Endothelial cell of hepatic sinusoid (primary cell): ENCODE data around the gene GAMT.

ENCODE experiments used
- in situ Hi-C: cut with HindIII; loops from 2 replicates; pipeline ENCODE4 v1.10.0; 2017; ENCODE audit warnings: low sequenced_read_pairs

GAMT gene

DNA sequence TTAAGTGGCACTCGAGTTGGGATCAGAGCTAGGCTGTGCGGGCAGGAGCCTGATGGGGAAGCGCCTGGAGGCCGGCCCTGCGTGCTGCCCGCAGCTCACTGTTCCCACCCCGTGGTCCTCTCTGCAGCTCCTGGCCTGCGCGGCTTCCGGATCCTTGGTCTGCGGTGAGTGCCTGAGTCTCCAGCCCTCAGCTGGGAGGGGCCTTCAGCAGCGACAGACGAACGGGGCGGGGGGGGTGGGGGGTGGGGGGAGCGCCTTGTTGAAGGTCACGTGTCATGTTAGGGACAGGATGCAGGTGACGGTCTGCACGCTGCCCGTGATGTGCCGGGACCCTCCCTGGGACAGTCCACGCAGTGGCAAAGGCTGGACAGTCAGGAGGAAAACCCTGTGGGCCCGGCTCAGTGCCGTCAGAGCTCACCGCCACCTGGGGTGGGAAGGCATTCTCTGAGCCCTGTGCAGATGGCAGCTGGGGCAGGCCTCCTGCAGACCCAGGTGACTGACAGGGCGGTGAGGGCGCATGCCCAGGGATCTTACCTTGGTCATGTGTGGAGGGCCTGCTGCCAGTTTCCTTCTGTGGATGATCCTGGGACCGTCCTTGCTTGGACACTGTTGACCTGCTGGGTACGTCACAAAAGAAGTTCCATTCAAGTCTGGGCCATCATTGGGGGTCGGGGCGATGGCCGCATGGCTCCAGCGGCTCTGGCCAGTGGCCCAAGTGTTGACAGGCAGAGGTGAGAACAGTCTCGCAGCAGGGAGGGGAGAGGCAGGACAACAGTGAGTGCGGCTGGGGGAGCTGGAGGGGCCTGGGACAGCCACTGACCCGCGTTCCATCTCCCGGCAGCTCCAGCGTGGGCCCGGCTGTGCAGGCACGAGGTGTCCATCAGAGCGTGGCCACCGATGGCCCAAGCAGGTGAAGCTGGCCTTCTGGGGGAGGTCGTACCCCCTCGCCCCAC lies 13.4 kb downstream of the GAMT start:
- in situ Hi-C loops = no loop called here

DNA sequence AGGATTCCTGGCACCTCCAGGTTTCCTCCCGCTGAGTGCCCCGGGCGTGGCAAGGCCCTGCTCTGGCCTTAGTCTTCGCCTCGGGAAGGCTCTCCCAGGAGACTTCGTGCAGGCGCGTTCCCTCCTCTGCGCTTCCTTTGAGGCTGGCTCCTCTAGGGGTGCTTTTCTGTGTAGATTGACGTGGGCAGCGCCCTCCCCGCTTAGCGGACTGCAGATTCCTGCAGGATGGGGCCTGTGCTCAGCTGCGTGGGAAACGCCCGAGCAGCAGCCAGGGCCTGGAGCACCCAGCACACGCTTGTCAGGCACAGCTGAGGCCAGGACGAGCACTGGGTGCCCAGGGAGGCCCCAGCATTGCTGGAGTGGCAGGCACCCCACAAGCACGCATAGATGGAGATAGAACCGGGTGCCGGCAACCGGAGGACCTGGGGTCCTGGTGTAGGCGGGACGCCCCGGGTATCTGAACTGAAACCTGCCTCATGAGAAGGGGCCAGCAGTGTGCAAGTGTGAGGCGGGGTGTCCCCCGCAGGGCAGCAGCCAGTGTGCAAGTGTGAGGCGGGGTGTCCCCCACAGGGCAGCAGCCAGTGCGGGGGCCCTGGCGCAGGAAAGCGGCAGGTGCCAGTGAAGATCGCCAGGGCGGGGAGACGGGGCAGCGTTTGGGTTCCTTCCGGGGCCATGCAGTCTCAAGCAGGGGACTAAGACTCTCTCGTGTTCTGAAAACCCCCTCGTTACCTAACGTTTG lies 14.2 kb downstream of the GAMT start:
- in situ Hi-C loops = no loop called here

DNA sequence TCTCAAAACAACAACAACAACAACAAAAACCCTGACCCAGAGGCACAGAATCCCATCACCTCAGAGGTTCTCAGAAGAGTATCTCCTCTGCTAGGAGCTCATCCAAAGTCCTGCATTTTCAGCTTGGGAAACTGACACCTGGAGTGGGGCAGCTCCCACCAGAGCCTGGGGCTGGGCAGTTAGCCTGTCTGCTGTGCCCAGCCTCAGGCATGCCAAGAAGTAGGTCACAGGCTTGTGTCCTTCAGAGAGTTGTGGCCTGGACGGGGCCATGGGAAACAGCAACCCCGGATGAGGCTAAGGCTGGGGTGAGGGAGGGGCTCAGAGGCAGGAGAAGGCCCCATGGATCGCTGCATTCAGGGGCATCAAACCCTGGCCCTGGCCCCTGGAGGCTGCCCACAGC lies 15.5 kb downstream of the GAMT start:
- in situ Hi-C loops = no loop called here

DNA sequence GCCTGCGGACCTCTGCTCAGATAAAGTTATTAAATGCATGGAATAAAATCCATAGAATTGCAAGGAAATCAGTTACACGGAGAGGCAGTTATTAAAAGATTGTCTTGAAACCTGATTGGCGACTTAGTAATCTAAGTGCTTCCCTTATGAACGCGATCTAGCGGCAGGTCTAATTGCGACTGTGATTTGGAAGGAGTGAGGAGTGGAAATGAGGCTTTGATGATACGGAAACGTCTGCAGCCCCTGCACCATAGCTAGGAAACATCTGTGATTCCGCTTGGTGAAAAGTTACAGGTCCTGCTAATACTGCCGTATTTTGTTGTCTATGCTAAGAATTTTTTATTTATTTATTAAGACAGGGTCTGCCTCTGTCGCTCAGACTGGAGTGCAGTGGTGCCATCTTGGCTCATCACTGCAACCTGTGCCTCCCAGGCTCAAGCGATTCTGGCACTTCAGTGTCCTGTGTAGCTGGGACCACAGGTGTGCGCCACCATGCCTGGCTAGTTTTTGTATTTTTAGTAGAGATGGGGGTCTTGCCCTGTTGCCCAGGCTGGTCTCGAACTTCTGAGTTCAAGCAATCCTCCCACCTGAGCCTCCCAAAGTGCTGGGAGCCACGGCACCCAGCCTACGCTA lies 16.7 kb downstream of the GAMT start:
- in situ Hi-C loops = no loop called here

DNA sequence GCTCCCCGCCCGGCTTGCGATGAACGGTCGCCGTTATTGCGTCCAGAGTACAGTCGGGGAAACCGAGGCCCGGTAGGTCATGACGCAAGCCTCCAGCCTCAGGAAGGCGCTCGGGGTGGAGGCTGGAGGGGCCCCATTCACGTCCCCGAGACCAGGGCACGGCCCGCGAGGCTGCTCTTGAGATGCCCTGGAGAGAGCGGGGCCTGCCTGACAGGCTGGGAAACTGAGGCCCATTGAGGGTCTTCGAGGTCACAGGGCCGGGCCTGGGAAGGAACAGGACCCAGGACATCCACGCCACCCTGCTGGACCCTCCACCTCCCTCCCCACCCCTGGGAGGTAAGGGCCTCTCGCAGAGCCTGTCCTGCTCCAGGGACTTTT lies 17.3 kb downstream of the GAMT start:
- in situ Hi-C loops = no loop called here

DNA sequence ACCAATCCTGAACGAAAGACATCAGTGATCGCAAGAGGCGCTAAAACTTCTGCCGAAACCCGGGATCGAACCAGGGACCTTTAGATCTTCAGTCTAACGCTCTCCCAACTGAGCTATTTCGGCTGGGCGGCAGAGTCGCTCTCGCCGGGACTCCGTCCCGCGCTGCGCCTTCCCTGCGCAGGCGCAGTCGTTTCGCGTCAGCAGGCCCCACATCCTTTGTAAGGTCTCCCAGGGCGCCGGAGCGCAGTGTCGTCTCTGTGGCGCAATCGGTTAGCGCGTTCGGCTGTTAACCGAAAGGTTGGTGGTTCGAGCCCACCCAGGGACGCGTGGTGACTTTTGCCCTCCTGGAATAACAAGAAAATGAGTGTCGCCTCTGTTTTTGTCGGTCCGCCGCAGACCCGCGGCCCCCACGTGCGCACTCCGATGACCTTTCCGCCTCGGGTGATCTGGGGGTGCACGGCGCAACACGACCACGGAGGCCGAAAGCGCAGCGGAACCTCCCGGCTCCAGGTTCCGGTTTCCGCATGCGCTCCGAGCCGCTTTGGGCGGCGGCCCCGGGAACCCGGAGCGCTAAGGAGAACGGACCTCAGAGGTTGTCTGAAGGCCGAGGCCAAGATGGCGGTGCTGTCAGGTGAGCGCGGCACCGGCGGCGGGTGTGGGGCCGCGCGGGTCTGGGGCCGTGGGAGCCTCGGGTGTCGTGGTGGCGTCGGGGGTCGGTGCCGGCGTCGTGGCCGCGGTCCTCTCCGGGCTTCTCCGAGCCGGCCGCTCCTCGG lies 17.8 kb downstream of the GAMT start, which contains the start of gene NDUFS7:
TSS of gene NDUFS7 (plus strand) at position 596 of the 773 bp plus-strand sequence. CDS start at position 616, 20 bp downstream.
- in situ Hi-C loops = no loop called here

DNA sequence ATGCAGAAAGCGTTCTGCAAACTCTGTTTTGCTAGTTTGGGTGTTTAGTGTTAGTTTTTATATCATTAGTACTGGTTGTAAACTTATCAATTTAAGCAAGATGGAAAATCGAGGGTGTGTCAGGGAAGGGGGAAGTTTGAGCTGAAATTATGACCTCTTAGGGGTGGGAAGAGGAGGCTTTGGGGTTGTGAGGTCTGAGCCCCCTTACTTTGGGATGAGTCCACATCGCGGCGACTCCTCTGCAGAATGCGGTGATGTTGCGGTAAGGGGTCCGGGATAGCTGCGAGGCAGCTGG lies 18.4 kb downstream of the GAMT start:
- in situ Hi-C loops = no loop called here

DNA sequence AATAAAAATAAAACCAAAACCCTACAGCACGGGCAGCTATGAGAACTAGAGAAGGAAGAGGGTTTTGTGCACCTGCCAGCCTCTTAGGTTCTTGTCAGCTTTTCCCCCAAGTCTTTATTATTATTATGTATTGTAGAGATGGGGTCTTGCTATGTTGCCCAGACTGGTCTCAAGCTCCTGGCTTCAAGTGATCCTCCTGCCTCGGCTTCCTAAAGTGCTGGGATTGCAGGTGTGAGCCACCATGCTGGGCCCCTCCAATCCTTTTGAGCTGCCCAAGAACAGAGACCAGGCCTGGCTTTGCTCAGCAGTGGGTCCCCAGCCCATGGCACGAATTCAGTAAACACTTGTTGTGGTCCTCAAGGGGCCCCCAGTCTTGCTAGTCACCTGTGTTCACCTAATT lies 19.1 kb downstream of the GAMT start:
- in situ Hi-C loops = no loop called here

DNA sequence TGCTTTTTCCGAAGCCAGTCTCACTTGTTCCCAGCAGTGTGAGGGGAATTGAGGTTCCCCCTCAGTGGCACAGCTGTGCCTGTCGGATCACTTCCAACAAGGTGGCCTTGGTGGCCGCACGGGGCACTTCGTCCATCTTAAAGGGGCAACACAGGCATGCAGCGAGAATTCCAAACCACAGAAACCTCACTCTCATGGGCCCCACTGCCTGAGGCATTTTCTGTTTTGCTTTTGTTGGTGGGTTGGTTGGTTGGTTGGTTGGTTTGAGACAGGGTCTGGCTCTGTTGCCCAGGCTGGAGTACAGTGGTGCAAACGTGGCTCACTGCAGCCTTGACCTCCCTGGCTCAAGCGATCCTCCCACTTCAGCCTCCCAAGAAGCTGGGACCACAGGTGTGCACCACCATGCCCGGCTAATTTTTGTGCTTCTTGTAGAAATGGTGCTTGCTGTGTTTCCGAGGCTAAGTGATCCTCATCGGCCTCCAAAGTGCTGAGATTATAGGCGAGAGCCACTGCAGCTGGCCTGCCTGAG lies 21.3 kb downstream of the GAMT start:
- in situ Hi-C loops = no loop called here

DNA sequence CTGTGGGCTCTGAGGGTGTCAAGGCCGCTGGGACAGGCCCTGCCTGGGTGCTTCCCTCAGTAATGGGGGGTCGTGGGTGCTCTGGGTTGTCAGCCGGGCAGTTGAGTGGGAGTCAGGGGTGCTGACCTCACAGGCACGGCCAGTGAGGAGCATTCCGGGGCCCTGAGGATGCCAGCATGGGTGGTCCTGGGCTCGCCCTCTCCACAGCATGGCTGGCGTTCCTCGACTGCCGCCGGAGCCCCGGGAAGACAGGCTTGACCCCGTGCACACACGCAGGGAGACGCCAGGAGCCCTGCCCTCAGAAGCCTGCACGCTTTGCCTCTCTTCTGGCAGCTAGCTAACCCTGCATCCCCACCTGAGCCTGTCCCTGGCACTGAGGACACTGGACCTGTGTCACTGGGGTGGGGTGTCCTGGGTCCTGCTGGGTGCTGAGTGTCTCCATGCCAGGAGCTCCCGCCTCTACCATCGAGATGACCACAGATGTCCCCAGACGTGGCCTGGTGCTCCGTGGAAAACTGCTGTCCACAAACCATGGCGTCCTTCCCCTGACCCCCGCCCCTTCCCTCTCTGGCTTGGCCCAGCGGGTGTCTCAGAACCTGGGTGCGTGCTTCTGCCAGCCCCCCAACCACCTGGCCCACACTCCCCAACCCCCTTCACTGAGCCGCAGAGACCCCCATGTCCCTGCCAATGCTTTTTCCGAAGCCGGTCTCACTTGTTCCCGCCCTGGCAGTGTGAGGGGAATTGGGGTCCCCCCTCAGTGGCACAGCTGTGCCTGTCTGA lies 22.0 kb downstream of the GAMT start:
- in situ Hi-C loops = no loop called here

DNA sequence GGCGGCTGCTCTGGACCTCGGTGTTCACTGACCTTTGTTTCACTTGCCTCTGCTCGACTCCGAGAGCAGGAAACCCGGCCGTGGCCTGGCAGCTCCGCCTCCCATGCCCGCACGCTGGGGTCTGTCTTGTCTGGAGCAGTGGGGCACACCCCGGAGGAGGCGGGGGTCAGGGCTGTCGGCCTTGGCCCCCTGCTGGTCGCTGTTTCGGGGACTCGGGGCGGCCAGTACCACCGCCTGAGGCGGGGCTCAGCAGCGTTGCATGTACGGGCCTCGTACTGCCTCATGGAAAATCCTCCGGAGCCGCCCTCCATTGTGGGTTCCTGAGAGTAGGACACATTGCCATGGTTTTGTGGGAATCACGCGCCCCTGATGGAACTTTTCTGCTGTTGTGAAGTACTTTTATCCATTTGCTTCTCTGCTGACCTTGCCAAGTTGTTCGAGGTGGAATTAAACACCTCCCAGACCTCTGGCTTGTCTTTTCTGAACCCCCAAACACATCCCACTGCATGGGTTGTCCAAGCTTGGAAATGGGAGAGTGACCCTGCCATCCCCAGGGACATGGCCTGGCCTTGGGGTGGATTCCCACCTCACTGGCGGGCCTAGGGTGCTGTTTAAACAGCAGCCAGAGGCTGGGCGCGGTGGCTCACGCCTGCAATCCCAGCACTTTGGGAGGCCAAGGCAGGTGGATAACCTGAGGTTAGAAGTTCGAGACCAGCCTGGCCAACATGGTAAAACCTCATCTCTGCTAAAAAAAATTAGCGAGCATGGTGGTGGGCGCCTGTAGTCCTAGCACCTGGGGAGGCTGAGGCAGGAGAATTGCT lies 23.2 kb downstream of the GAMT start:
- in situ Hi-C loops = no loop called here

DNA sequence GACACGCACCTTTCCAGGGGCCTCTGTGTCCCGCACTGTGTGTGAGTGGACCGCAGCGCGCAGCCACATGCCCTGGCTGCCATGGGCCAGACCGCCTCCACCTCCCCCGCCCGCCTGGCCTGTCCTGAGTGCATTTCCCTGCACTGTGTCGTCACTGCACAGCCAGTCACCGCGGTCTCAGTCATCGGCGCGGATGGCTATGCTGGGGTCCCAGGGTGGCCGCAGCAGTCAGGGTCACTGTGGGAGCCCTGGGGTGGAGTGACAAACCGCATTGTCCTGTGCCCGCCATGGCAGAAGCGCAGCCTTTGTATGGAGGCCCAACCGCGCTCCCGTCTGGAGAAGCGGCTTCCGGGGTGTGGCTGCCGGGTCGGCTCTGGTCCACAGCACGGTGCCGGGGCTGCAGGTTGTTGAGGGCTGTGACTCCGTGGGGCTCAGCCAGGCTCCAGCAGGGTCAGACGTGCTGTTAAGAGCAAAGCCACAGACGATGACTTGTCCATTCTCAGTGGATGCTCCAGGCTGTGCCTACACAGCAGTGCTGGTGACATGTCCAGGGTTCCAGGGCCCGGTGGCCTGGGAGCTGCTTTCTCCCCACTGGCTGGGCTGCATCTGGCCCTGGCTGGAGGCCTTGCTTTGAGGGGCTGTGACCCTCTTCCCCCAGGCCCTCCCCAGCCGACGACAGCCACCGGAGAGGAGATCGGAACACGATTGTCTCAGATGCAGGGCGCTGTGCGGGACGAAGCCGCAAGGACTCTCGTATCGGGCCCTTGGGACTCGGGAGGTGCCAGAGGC lies 24.0 kb downstream of the GAMT start:
- in situ Hi-C loops = no loop called here

DNA sequence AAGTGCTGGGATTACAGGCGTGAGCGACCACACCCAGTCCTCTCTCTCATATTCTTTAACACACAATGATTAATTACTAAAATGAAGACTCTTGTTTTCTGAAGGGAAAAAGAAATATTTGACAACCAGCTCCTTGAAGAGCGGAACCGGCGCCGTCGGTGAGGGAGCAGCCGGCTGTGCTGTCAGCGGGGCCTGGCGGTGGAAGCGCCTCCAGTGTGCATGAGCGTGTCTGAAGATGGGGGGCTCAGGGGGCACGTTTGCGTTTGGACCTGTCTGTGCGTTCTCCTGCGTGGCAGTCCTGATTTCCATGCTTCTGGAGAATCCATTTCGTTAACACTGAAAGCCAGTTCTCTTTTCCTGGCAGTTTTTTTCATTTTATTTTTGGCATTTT lies 24.9 kb downstream of the GAMT start:
- in situ Hi-C loops = no loop called here

DNA sequence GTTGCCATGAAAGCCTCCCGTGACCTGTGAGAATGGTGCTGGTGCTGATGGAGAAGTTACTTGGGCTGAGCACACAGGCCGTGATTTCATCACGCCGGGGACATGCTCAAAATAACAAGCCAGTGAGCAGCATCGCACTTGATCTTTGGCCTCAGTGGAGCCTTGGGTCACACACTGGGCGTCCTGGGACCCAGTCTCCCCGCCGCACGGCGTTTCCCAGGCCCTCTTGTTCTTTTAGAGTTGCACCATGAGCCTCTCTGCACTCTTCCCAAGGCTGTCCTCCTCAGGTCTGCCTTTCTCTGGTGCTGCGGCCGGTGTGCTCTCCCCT lies 27.1 kb downstream of the GAMT start:
- in situ Hi-C loops = loop anchor here (5.0 kb wide), 3 partner anchors 38 to 92 kb away; no protein-coding TSS in a partner anchor

DNA sequence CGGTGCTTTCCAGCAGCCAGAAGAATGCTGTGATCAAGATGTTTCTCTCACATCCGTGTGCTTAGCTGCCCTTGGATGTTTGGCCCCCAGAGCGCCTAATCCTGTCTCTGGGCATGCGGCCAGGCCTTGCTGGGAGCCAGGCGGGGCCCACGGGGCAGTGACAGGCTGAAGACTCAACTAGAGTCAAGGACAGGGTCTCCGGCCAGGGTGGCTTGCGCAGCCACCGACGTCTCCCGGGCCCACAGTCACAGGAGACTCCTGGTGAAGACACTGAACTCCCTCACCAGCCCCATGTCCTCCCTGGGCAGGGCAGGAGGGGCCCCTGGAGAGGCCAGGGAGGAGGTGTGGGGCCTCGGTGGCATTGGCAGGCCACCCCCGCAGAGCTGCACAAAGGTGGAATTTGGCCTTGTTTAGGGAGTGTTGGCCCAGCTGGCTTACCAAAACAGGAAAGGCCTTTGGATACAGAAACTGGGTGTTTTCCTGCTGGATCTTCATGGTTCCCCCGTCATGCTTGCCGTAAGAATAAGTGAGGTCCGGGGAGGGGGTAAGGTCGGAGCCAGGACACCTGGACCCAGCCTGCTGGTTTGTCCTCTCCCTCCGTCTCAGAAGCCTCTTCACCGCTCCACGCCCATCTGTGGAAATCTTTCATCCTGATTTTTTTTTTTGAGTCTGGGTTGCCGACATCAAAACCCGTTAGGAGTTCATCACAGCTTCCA lies 27.6 kb downstream of the GAMT start:
- in situ Hi-C loops = loop anchor here (5.0 kb wide), 3 partner anchors 39 to 91 kb away; no protein-coding TSS in a partner anchor

DNA sequence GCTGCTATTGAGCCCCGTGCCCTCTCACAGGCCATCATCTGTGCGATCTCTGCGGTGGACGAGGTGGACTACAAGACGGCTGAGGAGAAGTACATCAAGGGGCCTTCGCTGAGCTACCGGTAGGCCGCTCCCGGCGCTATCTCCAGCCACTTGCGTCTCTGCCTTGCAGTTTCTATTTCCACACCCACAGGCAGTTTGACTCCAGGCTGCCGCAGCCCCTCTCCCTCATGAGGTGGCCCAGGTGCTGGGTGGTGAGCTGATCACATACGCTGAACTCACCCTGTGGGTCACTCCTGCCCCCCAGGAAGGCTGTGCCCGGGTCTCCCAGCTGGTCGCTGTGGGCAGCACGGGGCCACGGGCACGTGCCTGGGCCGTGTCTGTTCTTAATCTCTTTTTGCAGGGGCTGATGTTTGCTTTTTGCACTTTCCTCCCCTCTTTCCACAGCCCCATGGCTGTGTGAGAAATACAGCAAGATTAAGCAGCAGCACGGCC lies 28.3 kb downstream of the GAMT start:
- in situ Hi-C loops = loop anchor here (5.0 kb wide), 3 partner anchors 39 to 91 kb away; no protein-coding TSS in a partner anchor

DNA sequence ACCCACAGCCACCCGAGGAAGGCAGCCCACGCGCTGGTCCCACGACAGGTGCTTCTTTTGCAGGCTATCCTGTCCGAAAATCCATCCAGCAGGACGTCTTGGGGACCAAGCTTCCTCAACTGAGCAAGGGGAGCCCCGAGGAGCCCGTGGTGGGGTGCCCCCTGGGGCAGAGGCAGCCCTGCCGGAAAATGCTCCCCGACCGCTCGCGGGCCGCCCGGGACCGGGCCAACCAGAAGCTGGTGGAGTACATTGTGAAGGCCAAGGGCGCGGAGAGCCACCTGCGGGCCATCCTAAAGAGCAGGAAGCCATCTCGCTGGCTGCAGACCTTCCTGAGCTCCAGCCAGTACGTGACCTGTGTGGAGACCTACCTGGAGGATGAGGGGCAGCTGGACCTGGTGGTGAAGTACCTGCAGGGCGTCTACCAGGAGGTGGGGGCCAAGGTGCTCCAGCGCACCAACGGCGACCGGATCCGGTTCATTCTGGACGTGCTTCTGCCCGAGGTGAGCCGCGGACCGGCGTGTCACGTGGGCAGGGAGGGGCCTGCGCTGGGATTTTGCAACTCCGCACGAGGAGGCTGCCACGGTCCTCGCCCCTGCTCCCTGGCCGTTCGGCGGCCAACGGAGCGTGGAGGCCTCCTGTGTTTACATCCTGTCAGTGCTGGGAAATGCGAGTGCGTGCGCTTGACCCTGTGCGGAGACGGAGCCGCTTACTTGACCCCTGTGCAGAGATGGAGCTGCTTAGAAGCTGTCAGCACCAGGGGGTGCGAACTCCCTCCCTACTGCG lies 30.6 kb downstream of the GAMT start:
- in situ Hi-C loops = loop anchor here (5.0 kb wide), 3 partner anchors 42 to 88 kb away; no protein-coding TSS in a partner anchor
